GM10248 (cell line): ENCODE measurements around the gene ATP2B3.

ENCODE experiments used
- CTCF ChIA-PET: fragments of 300-600 bp; sonication (Branson Sonifier 250); formaldehyde crosslinking; extraction: SDS; loops from one replicate; lab custom pipeline; 2021; ENCODE audit warnings: antibody characterized with exemption; lab: Yijun Ruan, JAX
- POLR2A ChIA-PET: fragments of 350-650 bp; sonication (Branson Sonifier 250); formaldehyde crosslinking; extraction: SDS; loops from one replicate; lab custom pipeline; 2020; ENCODE audit warnings: antibody characterized with exemption; lab: Yijun Ruan, JAX
- DNase-seq: peaks from one replicate; pipeline ENCODE4 v3.0.0; 2012; ENCODE audit errors: extremely low spot score
- TF ChIP-seq, protein P1 (sequence below): IDR thresholded peaks from 2 replicates; pipeline ENCODE4 v1.5.1; 2012; ENCODE audit warnings: mild to moderate bottlenecking, low read depth; ENCODE audit errors: extremely low read depth, missing control alignments, control extremely low read depth

ATP2B3 gene

DNA sequence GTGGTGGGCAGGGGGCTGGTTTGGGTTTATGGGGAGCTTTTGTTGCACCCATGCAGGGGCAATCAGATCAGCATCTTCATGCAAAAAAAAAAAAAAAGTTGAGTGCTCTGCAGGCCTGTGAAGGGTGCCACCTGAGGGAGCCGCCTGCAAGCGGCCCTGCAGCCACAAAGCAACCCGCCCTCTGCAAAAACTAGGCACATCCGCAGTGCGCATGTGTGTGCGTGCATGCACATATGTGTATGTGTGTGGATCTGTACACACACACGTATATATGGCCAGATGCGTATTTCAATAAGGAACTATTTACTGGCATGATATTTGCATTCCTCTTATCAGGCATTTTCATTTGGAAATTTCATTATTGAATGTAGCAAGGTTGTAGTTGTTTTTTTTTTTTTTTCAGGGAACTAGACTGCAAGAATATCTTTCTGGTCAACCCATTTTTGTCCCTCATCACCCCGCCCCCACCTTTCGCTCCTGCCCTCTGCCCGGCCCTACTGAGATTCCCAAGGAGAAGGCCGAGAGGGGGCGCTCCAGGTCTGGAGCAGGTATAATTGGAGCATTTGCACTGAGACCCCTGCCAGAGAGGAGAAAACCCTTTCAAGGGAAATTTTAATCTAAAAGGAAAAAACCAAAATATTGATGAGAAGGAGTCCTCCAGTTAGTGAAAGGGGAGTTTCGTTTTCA is 63.4 kb downstream of the ATP2B3 start:
- CTCF ChIA-PET, result interaction anchor here (1.1 kb wide), 1 partner anchor 86 kb away, joined by 3 read pairs; no protein-coding TSS in a partner anchor
- TF ChIP-seq, protein P1, sequence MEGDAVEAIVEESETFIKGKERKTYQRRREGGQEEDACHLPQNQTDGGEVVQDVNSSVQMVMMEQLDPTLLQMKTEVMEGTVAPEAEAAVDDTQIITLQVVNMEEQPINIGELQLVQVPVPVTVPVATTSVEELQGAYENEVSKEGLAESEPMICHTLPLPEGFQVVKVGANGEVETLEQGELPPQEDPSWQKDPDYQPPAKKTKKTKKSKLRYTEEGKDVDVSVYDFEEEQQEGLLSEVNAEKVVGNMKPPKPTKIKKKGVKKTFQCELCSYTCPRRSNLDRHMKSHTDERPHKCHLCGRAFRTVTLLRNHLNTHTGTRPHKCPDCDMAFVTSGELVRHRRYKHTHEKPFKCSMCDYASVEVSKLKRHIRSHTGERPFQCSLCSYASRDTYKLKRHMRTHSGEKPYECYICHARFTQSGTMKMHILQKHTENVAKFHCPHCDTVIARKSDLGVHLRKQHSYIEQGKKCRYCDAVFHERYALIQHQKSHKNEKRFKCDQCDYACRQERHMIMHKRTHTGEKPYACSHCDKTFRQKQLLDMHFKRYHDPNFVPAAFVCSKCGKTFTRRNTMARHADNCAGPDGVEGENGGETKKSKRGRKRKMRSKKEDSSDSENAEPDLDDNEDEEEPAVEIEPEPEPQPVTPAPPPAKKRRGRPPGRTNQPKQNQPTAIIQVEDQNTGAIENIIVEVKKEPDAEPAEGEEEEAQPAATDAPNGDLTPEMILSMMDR, result no peak
- POLR2A ChIA-PET, result no interaction called here
- no peak for DNase-seq

DNA sequence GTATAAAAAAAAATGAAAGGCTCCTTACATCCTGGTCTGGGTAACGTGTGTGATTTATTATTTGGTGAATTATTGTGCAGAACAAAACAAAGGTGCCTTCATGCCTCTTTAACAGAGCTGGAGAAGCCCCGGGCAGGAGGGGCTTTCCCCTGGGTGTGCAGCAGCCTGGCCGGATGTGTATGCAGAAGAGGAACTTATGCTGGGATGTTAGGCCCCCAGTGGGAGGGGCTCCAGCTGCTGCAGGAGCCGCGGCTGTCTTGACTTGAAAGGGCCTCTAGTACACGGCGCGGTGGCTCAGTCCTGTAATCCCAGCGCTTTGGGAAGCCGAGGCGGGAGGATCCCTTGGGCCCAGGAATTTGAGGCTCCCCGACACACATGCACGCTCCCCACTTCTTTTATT is 65.5 kb downstream of the ATP2B3 start:
- DNase-seq, result peak; percentile 88
- ChIA-PET POLR2A (no interaction called here), CTCF (interaction anchor here (0.9 kb wide), 1 partner anchor 8 kb away, joined by 3 read pairs; no protein-coding TSS in a partner anchor)
- TF ChIP-seq, protein P1, result no peak

DNA sequence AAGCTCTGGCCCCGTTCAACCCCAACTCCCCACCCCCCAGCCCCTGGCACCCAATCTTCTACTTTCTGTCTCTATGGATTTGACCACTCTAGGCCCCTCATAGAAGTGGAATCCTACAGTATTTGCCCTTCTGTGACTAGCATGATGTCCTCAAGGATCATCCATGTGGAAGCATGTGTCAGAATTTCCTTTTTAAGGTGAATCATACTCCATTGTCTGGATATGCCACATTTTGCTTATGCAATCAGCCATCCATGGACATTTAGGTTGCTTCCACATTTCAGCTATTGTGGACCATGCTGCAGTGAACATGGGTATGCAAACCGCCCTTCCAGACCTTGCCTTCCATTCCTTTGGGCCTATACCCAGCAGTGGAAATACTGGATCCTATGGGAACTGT is 66.0 kb downstream of the ATP2B3 start:
- ChIA-PET CTCF (interaction anchor here (0.9 kb wide), 1 partner anchor 9 kb away, joined by 3 read pairs; no protein-coding TSS in a partner anchor), POLR2A (no interaction called here)
- TF ChIP-seq, protein P1, result no peak

DNA sequence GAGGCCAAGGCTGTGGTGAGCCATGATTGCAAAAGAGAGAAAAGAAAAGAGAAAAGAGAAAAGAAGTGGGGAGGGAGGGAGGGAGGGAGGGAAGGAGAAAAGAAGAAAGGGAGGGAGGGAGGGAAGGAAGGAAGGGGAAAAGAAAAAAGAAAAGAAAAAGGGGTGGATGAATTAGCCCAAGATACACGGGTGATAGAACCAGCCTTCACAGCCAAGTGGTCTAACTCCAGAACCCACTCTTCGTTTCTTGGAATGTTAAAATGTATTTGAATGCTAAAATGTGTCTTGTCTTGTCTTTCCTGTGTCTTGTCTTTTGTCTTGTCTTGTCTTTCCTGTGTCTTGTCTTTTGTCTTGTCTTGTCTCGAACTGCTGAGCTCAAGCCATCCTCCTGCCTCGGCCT is 68.4 kb downstream of the ATP2B3 start:
- ChIA-PET POLR2A (no interaction called here), CTCF (no interaction called here)
- TF ChIP-seq, protein P1, result no peak
- no peak for DNase-seq

More for the DNA sequence above, 66.0 kb downstream of the ATP2B3 start:
- DNase-seq, result no peak

DNA sequence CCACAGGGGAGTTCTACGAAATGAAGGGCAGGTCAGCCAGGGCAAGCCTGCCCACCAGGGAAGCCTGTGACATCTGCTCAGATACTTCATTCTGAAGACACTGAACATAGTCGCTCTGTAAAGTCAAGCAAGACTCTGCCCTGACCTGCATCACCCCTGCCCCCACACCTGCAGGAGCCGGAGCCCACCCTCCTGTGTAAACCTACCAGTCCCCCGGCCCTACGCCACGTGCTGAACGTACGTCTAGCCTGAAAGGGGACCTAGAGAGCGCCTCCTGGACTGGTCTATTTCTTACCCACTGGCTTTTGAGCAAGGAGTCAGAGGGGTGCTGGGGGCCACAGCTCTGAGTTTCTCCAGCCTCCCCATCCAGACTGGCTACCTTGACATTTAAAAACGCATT is 69.9 kb downstream of the ATP2B3 start:
- TF ChIP-seq, protein P1, result no peak
- ChIA-PET POLR2A (no interaction called here), CTCF (no interaction called here)
- no peak for DNase-seq

DNA sequence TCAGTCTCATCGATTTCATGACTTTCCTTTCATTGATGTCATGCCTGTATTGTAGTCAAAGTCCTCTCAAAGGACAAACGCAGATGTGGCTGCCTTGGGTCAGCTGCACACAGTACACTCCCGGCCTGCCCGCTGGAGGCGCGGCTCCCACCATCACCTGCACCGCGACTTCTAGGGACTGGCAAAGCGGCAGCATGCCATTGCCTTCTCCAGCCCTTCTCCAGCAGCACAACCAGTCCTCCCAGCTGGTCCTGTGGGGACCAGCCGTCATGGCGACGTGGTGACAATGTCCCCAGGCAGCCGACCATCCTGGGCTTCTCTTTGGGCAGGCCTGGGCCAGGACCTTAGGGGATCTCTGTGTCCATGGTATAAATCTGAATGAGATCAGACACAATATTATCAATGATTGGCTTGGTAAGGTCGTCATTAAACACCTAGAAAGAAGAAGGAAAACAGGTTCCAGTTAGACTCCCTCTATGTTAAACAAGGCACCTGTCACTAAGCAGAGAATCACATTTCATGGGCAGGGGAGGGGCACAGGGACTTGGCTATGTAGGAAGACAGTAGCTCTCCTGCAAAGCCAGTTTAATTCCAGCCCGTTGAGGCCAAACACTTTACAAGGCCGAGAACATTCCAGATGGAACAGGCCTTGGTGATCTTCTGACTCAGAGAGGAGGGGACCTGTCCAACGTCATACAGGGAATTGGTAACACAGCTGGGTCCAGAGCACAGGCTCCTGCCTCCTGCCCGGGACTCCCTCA is 70.8 kb downstream of the ATP2B3 start:
- TF ChIP-seq, protein P1, result no peak
- ChIA-PET POLR2A (no interaction called here), CTCF (no interaction called here)
- DNase-seq, result no peak
